HG02610 (cell line): ENCODE results near the gene C4orf50.
"Not testable (repeated sequence)": the region's sequence is repeated elsewhere in the genome, so short reads cannot be mapped to it uniquely, and the experiment has no call there.

Source experiments
- ATAC-seq: cut with Tn5 transposase; IDR thresholded peaks from one replicate; pipeline ENCODE4 v1.9.1; 2021; ENCODE audit warnings: mild to moderate bottlenecking, moderate library complexity; ENCODE audit not compliant: unreplicated experiment

The C4orf50 gene

GRCh38 chr4:5952975-5953951 lies 65.0 kb downstream of the C4orf50 start:
- no peak for ATAC-seq

GRCh38 chr4:5952286-5952974 lies 65.8 kb downstream of the C4orf50 start:
- no peak for ATAC-seq

- not testable (repeated sequence) for ATAC-seq
Measured at GRCh38 chr4:5946653-5947052, 71.6 kb downstream of the C4orf50 start.

- ATAC-seq = no peak
Measured at GRCh38 chr4:5945936-5946335, 72.3 kb downstream of the C4orf50 start.

DNA sequence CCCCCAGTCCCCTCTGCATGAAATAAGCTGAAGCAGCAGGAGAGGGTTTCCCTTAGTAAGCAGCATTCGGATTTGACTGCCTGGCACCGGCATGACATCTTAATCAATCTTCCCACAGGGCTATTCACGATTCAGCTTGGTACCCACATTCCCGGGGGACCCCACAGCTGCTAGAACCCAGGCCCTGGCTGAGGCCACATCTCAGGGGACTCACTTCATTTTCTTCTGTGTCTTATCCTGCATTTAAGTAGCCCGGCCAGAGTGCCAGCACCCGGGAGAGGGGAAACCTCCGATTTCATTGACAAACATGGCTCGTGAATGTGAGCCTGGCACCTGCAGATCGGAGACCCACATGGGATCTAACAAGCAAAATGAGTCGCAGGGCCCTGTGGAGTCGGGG lies 73.1 kb downstream of the C4orf50 start:
- no peak for ATAC-seq

GRCh38 chr4:5943561-5943960 lies 74.7 kb downstream of the C4orf50 start:
- ATAC-seq = no peak

GRCh38 chr4:5942947-5943346 lies 75.3 kb downstream of the C4orf50 start:
- ATAC-seq = no peak

- no peak for ATAC-seq
Measured at GRCh38 chr4:5941601-5942000, 76.6 kb downstream of the C4orf50 start.

GRCh38 chr4:5940470-5941203 lies 77.6 kb downstream of the C4orf50 start:
- ATAC-seq = no peak

GRCh38 chr4:5933996-5934831 lies 84.0 kb downstream of the C4orf50 start:
- no peak for ATAC-seq

DNA sequence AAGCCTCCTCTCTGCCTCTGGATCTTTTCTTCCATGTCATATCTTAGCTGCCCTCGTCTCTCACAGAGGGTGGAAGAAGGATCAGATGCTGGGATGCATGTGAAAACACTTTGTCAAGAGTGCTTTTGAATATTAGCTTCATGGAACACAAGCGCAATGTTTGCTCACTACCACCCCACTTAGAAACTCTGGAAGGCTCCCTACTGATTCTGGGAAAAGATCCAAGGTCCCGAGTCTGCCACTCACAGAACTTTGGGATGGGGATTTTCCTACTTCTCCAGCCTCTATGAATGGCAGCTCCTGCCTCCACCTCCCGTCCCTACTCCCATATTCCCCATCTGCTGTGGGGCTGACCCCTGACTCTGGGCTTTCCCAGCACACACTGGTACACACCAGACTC lies 85.1 kb downstream of the C4orf50 start:
- no peak for ATAC-seq

GRCh38 chr4:5932035-5932568 lies 86.1 kb downstream of the C4orf50 start:
- no peak for ATAC-seq

DNA sequence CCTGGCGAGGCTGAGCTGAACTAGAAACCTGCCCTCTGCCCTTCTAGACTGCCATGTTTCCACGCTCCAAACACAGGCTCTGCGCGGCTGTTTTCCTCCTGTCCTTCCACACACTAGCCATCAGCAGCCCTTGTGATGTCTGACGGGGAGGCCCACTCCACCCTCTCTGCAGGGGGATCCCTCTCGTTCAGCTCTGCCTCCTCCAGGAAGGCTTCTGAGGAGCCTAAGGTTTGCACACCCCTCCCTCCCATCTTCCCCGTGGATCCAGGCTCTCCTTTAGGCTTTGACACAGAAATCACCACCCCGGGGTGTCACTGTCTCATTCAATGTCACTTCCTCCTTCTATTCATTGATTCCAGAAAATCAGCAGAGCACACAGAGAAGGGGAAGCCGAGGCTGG lies 86.7 kb downstream of the C4orf50 start:
- ATAC-seq = no peak

GRCh38 chr4:5930876-5931275 lies 87.4 kb downstream of the C4orf50 start:
- ATAC-seq = no peak

GRCh38 chr4:5930456-5930855 lies 87.8 kb downstream of the C4orf50 start:
- ATAC-seq = no peak

DNA sequence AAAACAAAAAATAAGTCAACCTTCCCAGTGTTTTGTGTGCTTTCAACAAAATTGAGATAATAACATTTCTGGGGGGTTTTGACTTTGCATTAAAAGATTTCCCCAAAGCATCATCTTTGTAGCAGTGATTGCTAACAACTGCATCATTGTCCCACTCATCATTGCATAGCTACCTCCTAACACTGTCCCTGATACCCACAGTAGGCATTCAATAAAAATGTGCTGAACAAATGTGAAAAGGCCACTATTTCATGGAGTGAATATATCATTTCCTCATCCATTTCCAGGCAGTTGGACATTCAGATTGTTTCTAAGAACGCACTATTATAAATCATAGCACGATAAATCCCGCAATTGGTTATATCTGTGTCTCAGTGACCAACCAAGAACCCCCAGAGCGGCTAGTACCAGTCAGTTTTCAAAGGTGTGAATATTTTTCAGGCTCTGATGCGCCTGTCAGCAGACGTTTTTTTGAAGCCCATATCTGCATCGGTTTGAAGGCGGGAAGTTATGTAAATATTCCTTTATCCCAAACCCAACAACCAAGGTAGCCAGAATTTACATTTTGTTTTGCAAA lies 89.3 kb downstream of the C4orf50 start:
- ATAC-seq = no peak

GRCh38 chr4:5928274-5928673 lies 90.0 kb downstream of the C4orf50 start:
- no peak for ATAC-seq

DNA sequence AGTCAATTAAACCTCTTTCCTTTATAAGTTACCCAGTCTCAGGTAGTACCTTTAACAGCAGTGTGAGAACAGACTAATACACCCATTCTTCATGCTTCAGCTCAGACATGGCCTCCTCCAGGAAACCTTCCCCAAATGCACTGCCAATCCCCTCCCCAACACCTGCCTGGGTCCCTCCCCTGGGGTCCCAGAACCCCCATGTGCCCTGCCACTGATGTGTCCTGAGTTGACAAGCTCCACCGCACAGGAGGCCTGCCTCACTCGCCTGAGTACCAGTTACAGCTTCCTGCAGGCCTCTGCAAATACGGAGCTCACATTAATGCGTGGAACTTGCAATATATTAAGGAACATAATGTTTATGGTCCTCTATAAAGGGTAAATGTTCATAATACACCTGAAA lies 90.5 kb downstream of the C4orf50 start:
- ATAC-seq = no peak

GRCh38 chr4:5927116-5927515 lies 91.1 kb downstream of the C4orf50 start:
- ATAC-seq = no peak

DNA sequence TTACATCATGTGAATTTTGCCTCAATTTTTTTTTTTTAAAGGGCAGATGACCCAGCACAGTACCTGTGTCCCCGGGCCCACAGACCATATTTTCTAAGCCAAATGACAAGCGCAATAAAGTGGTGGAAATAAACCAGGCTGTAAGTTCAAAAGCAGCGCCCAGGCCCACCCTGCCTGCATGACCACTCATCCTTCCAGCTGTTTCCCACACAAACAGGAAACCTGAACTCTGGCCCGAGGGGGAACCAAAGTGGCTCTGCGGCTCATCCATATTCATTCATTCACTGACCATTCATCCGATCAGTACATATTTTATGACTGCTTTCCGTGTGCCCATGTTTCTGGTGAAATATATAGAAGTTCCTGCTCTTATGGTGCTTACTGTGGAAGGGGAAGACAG lies 91.6 kb downstream of the C4orf50 start:
- ATAC-seq = no peak
